Astrocyte (in vitro differentiated cells and primary cell): Measurements from ENCODE around the gene ABHD16A. TPM values are rescaled to one million over a fixed set of nuclear protein-coding genes. Genes with fewer than 3 reads are reported as not detected.

ENCODE experiments used
- DNase-seq: peaks from one replicate; pipeline ENCODE4 v3.0.0-alpha.2; 2010; ENCODE audit warnings: low read depth
- FAIRE-seq: peaks from 2 replicates; lab custom pipeline; 2011; peaks lifted over from hg19 to GRCh38; lab: Jason Lieb, UNC
- H2AFZ ChIP-seq: 2 replicates; pipeline ENCODE4 v1.6.0; 2012; ENCODE audit warnings: low read depth, low read length, inconsistent platforms
- H3K27ac ChIP-seq: 2 replicates; pipeline ENCODE4 v1.5.1; 2011; ENCODE audit warnings: low read depth, low read length, inconsistent platforms
- H3K27me3 ChIP-seq: 2 replicates; pipeline ENCODE4 v1.6.0; 2011; ENCODE audit warnings: low read length, inconsistent platforms; ENCODE audit not compliant: insufficient read depth
- H3K36me3 ChIP-seq: 2 replicates; pipeline ENCODE4 v1.5.1; 2011; ENCODE audit warnings: low read length, inconsistent platforms; ENCODE audit not compliant: insufficient read depth
- H3K4me1 ChIP-seq: 2 replicates; pipeline ENCODE4 v1.5.1; 2011; ENCODE audit warnings: low read length, inconsistent platforms; ENCODE audit not compliant: insufficient read depth
- H3K4me2 ChIP-seq: 2 replicates; pipeline ENCODE4 v1.6.0; 2012; ENCODE audit warnings: low read length, inconsistent platforms
- H3K4me3 ChIP-seq: 2 replicates; pipeline ENCODE4 v1.5.1; 2011; ENCODE audit warnings: low read depth, mild to moderate bottlenecking, low read length, inconsistent platforms; ENCODE audit not compliant: insufficient read depth
- H3K79me2 ChIP-seq: 2 replicates; pipeline ENCODE4 v1.6.0; 2012; ENCODE audit warnings: mild to moderate bottlenecking, low read length, inconsistent platforms; ENCODE audit not compliant: insufficient read depth
- H3K9ac ChIP-seq: 2 replicates; pipeline ENCODE4 v1.6.0; 2012; ENCODE audit warnings: mild to moderate bottlenecking, low read length, inconsistent platforms
- H3K9me3 ChIP-seq: 2 replicates; pipeline ENCODE4 v1.5.1; 2012; ENCODE audit warnings: low read depth, mild to moderate bottlenecking, low read length, inconsistent platforms; ENCODE audit not compliant: insufficient read depth
- H4K20me1 ChIP-seq: 2 replicates; pipeline ENCODE4 v1.6.0; 2012; ENCODE audit warnings: low read length, inconsistent platforms; ENCODE audit not compliant: insufficient read depth
- H3K27ac Mint-ChIP-seq: one replicate; pipeline ENCODE4 v1.8.0; 2021; ENCODE audit warnings: mild to moderate bottlenecking, mixed read lengths; ENCODE audit not compliant: unreplicated experiment
- H3K27me3 Mint-ChIP-seq: one replicate; pipeline ENCODE4 v1.8.0; 2021; ENCODE audit warnings: low read depth, mixed read lengths; ENCODE audit not compliant: unreplicated experiment
- H3K36me3 Mint-ChIP-seq: one replicate; pipeline ENCODE4 v1.8.0; 2021; ENCODE audit warnings: low read depth, mixed read lengths; ENCODE audit not compliant: unreplicated experiment
- H3K4me1 Mint-ChIP-seq: one replicate; pipeline ENCODE4 v1.8.0; 2021; ENCODE audit warnings: low read depth, mixed read lengths; ENCODE audit not compliant: unreplicated experiment
- H3K4me3 Mint-ChIP-seq: one replicate; pipeline ENCODE4 v1.8.0; 2021; ENCODE audit warnings: mild to moderate bottlenecking, moderate library complexity, mixed read lengths; ENCODE audit not compliant: unreplicated experiment
- H3K9me3 Mint-ChIP-seq: one replicate; pipeline ENCODE4 v1.8.0; 2021; ENCODE audit warnings: mild to moderate bottlenecking, mixed read lengths; ENCODE audit not compliant: unreplicated experiment
- CTCF ChIP-seq: IDR thresholded peaks from 2 replicates; pipeline ENCODE4 v1.5.1; 2011; ENCODE audit warnings: low read depth, mild to moderate bottlenecking, inconsistent platforms, low read length, moderate library complexity; ENCODE audit not compliant: insufficient read depth
- EZH2 ChIP-seq: IDR thresholded peaks from 2 replicates; pipeline ENCODE4 v1.6.1; 2012; ENCODE audit warnings: mild to moderate bottlenecking, low read length, inconsistent platforms; ENCODE audit not compliant: insufficient read depth
- total RNA-seq: library from RNA; stranded (reverse); gene quantifications from 2 replicates; pipeline ENCODE4 v1.2.1, GENCODE V29; 2021

Gene ABHD16A
- total RNA-seq, 1 donor from 2014 or later = 38.3 TPM

DNA sequence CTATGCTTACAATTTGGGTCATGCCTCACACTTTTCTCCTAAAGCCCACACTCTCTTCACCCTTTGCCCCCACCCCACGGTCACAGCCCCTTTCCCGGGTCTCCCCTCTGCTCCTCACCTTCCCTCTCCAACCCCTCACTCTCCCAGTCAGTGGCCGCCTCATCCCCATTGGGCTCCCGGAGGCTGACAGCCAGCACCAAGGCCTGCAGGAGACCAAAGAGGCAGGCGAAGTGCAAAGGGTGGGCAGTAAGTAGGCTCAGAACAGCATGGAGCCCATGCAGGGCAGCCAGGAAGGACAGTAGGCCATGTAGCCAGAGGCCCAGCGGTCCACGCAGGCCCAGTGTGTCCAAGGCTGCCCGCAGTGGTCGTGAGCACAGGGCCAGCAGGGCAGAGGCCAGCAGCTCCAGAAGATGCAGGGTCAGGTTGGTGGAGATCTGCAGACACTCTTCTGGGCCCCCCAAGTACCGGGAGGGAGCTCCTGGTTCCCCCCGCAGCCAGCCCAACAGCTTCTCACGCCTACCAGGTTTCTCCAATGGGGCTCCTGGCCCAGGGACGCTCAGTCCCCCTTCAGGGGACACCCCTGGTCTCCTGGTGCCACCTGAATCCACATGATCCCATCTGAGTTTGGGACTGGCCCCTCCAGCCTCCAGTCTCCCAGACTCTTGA, 44.0 kb downstream of the ABHD16A start:
- H3K79me2 ChIP-seq = peaks cover 81% of the 10 kb centered on the region
- peak overlapping the region; percentile 82 for H3K4me3 ChIP-seq
- H3K9ac ChIP-seq = peak overlapping the region; percentile 85
- no peak overlapping the region for H2AFZ ChIP-seq
- FAIRE-seq (no peak), DNase-seq (no peak)
- H3K9me3 Mint-ChIP-seq = no peaks in the 10 kb centered on the region
- no peaks in the 10 kb centered on the region for H3K27me3 Mint-ChIP-seq
- no peak overlapping the region for H3K27ac ChIP-seq
- H3K27ac Mint-ChIP-seq = no peak overlapping the region
- peaks cover 5% of the 10 kb centered on the region for H3K36me3 ChIP-seq
- H3K4me1 ChIP-seq = peaks cover 39% of the 10 kb centered on the region
- H4K20me1 ChIP-seq = peaks cover 32% of the 10 kb centered on the region
- no peaks in the 10 kb centered on the region for H3K27me3 ChIP-seq
- H3K4me3 Mint-ChIP-seq = peak overlapping the region; percentile 90
- no peak for TF ChIP-seq CTCF
- TF ChIP-seq EZH2 = no peak
- peaks cover 23% of the 10 kb centered on the region for H3K36me3 Mint-ChIP-seq
- peak overlapping the region; percentile 99 for H3K4me2 ChIP-seq
- H3K9me3 ChIP-seq = no peaks in the 10 kb centered on the region
- H3K4me1 Mint-ChIP-seq = peaks cover 23% of the 10 kb centered on the region

GRCh38 chr6:31658158-31658688, 44.9 kb downstream of the ABHD16A start:
- no peaks in the 10 kb centered on the region for H3K9me3 ChIP-seq
- H3K36me3 Mint-ChIP-seq = peaks cover 23% of the 10 kb centered on the region
- H3K27me3 Mint-ChIP-seq = no peaks in the 10 kb centered on the region
- DNase-seq (no peak), FAIRE-seq (no peak)
- H2AFZ ChIP-seq = no peak overlapping the region
- H3K4me3 ChIP-seq = no peak overlapping the region
- peaks cover 36% of the 10 kb centered on the region for H3K4me1 ChIP-seq
- no peaks in the 10 kb centered on the region for H3K27me3 ChIP-seq
- H3K4me2 ChIP-seq = peak overlapping the region; percentile 99
- no peak overlapping the region for H3K27ac ChIP-seq
- H3K4me1 Mint-ChIP-seq = peaks cover 15% of the 10 kb centered on the region
- TF ChIP-seq EZH2 (no peak), CTCF (no peak)
- peaks cover 32% of the 10 kb centered on the region for H4K20me1 ChIP-seq
- H3K79me2 ChIP-seq = peaks cover 78% of the 10 kb centered on the region
- peaks cover 5% of the 10 kb centered on the region for H3K36me3 ChIP-seq
- no peak overlapping the region for H3K27ac Mint-ChIP-seq
- H3K4me3 Mint-ChIP-seq = peak overlapping the region; percentile 79
- H3K9me3 Mint-ChIP-seq = no peaks in the 10 kb centered on the region
- no peak overlapping the region for H3K9ac ChIP-seq
